SIG-M5 treated with dmso at 0.1 percent for 504 hours (cell line): ENCODE results near the gene RNU6-9.

Experiments
- DNase-seq: peaks from one replicate; lab custom pipeline; 2025; ENCODE audit not compliant: unreplicated experiment; lab: John Stamatoyannopoulos, UW

The RNU6-9 gene

DNA sequence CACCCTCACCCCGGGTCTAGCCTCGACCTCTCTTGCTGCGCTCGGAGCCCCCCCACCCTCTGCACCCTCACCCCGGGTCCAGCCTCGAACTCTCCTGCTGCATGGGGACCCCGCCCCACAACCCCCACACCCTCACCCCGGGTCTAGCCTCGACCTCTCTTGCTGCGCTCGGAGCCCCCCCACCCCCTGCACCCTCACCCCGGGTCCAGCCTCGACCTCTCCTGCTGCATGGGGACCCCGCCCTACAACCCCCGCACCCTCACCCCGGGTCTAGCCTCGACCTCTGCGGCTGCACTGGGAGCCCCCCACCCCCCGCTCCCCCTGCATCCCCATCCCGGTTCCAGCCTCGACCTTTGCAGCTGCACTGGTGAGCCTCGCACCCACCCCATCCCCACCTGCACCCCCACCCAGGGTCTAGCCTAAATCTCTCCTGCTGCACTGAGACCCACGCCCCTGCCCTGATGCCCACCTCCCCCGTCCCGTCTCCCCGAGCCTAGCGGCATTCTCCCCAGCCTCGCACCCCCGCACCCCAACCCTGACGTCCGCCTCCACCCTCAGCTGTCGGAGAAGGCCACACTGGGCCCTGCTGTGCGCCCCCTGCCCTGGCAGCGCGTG is 32.0 kb upstream of the RNU6-9 start:
- DNase-seq = no peak

DNA sequence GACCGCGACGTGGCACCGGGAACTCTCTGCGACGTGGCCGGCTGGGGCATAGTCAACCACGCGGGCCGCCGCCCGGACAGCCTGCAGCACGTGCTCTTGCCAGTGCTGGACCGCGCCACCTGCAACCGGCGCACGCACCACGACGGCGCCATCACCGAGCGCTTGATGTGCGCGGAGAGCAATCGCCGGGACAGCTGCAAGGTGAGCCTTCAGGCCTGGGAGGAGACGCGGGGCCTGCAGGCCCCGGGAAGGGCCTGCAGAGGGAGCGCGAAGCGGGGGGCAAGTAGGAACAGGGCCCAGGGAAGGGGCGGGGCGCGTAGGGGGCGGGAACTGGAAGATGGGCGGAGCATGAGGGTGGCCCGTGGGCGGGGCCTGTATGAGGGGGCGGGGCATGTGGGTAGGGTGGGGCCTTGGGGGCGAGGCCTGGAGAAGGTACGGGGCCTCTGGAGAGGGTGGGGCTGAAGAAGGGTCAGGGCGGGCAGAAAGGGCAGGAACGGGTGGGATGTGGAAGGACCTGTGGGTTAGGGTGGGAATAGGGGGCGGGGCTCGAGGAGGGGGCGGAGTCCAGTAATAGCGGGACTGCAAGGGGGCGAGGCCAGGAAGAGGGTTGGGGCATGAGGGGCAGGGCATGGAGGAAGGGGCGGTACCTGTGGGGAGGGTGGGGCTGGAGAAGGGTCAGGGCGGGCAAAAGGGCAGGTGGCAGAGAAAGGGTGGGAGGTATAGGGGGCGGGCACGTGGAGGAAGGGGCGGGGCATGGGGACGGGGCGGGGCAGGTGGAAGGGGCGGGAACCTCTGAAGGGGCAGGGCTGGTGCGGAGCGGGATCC is 31.3 kb upstream of the RNU6-9 start:
- DNase-seq = peak; percentile 69

DNA sequence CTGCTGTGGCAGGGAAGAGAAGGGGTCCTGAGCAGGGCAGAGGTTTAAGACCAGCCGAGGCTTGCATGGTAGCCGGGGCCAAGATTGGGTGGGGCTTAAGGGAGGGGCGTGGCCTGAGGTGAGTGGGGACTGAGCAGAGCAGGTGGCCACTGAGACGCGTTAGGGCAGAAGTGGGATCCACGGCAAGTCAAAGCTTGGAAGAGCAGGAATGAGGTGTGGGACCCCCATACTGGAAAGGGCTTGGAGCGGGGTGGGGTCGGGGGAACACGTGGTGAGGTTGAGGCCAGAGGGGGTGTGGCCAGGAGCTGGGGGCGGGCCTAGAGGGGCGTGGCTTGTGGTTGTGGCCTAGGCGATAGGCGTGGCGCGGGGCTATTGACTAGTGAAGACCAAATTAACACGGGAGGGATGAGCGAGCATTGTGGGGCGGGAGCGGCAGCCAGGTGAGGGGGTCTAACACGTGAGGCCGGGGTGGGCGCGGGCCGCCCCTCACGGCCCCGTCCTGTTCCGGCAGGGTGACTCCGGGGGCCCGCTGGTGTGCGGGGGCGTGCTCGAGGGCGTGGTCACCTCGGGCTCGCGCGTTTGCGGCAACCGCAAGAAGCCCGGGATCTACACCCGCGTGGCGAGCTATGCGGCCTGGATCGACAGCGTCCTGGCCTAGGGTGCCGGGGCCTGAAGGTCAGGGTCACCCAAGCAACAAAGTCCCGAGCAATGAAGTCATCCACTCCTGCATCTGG is 30.5 kb upstream of the RNU6-9 start:
- DNase-seq = no peak

DNA sequence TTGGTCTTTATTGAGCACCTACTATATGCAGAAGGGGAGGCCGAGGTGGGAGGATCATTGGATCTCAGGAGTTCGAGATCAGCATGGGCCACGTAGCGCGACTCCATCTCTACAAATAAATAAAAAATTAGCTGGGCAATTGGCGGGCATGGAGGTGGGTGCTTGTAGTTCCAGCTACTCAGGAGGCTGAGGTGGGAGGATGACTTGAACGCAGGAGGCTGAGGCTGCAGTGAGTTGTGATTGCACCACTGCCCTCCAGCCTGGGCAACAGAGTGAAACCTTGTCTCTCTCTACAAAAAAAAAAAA is 30.0 kb upstream of the RNU6-9 start:
- DNase-seq = no peak

DNA sequence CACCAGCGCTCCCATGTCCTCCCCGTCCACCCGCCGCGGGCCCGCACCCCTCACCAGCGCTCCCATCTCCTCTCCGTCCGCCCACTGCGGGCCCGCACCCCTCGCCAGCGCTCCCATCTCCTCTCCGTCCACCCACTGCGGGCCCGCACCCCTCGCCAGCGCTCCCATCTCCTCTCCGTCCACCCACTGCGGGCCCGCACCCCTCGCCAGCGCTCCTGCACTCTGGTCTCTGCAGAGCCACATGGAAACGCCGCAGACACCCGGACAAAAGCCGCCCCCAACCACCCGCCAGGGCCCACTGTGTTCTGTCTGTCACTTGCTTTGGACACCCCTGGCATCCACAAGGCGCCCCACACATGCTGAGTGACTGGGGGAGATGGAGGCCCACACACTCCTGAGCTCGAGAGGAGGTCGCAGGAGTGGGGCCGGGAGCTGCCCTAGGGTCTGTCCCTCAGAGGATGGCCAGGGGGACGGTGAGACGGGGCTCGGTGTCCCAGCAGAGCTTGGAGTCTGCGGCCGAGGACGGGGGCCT is 26.4 kb upstream of the RNU6-9 start:
- no peak for DNase-seq

DNA sequence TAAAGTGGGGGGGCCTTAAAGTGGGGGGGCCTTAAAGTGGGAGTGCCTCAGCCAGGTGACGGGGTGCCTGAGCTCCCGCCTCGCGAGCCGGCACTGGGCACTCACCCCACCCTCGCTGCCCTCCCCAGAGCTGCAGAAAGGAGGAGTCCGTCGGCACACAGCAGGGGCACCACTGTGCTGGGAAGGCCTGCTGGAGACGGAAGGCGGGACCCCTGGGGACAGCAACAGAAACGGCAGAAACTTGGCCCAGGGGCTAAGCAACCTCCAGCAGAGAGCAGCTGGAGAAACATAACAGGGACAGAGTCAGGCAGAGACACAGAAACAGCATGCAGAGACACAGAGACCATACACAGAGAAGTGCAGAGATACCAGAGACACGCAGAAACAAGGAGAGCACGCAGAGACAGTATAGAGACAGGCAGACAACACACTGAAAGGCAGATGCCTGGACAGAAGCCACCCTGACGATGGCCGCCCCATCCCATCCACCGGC is 25.9 kb upstream of the RNU6-9 start:
- no peak for DNase-seq

DNA sequence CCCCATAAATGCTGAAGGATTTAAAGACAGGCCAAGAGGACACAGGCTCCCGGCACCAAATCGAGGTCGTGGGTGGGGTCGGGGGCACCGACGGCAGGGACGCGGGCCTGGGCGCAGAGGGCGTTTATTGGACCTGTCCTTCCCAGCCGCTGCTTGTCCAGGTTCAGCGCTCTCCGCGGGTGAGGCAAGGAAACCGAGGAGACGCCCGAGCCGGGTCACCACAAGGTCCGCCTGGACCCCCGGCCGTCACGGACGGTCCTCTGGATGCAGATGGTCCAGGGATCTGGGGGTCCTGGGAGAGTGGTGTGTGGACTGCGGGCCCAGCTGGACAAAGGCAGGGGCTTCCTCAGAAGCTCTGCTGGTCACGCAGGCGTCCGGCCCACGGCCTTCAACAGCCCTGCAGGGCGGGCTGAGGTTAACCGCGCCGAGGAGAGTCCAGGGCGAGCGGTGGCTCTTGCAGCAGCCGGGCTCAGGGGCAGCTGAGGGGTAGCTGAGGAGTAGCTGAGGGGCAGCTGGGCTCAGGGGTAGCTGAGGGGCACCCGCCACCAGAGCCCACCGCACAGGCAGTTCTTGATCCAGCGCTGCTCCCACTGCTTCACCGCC is 25.3 kb upstream of the RNU6-9 start:
- no peak for DNase-seq

DNA sequence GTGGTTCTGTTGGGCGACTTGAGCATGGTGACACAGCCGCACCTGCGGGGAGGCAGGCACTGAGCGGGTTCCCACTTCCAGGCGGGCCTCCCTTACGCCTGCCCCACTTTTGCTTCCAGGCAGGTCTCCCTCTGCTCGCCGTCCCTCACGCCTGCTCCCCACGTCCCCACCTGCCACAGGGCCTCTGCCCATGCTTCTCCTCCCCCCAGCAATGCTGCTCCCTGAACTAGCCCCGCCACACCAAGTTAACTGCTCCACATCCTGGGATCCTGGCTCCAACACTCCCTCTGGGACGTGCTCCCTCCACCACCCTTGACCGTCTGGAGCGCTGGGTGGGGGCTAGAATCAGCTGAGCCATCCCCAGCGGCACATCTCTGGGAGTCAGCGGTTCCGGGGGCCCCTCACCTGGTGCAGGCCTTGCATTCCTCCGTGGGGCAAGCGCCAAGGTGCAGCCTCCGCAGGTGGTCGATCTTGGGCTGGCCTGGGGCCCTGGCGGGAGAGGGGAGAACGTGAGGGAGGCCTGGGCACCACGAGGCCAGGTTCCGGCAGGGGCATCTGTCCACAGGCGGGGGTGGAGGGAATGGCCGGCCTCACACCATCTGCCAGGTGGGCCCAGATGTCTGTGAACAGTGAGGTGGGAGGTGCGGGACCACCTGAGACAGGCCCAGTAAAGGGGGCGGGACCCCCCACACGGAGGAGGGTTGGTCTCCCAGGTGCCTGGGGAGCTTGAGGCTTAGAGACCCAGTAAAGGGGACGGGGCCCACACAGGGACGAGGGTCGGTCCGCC is 24.6 kb upstream of the RNU6-9 start:
- no peak for DNase-seq

DNA sequence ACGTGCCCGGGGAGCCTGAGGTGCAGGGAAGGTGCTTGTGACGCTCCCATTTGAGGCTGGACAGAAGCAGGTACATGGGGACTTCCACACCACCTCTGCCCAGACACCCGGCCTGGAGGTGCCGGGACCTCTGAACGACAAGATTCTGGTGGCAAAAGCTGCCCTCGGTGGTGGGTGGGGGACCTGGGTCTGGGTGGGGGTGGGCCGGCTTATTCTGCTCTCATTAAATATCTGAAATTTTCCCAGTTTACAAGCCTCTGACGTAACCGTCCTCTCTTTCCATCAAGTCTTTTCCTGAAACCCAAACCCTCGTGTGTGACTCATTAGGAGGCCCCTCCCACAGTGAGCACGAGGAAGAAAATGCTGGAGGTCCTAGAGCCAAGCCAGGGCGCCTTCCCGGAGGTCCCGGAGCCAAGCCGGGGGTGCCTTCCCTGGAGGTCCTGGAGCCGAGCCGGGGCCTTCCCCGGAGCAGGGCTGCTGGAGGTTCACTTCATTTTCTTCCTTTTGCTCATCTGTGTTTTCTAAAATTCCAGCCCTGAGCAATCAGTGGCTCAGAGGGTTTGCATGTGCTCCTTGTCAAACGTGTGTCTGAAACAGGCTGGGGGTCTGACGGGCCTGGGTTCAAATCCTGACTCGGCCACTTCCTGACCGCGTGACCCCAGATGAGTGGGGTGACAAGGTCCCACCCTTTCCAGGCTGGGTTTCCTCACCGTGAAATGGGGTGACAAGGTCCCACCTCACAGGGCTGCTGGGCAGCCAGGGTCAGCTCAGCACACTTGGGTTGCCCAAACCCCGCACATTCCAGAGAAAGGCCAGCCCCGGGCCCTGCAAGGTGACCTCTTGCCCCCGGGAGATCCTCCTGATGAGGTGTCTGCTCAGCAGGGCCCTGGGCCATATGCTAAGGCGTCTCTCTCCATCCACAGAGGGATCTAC is 23.8 kb upstream of the RNU6-9 start:
- DNase-seq = no peak

DNA sequence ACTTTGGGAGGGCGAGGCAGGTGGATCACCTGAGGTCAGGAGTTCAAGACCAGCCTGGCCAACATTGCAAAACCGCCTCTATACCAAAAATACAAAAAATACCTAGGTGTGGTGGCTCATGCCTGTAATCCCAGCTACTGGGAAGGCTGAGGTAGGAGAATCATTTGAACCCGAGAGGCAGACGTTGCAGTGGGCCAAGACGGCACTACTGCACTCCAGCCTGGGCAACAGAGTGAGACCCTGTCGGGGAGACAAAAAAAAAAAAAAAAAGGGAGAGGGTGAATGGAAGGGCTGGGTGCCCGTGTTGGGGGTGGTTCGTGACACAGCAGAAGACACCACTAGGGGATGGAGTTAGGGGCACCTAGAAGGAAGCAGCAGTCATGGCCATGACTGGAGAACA is 23.0 kb upstream of the RNU6-9 start:
- DNase-seq = no peak

DNA sequence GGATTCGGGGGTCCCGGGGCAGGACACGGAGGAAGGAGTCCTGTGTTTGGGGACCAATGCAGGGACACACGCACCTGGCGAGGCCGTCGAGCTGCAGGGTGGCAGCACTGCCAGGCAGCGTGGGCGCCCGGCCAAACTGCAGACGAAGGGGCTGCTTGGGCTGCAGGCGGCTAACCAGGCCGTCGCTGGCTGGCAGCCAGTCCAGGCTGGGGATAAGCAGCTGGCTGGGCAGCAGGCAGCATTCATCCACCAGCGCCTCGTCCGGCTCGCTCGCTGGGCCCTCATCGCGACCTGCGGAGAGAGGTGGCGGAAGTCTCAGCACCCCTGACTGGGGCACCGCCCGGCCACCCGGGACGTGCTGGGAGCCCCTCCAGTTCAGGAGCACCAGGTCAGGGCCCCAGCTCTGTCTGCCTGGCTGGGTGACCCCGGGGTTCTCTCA is 22.3 kb upstream of the RNU6-9 start:
- no peak for DNase-seq

DNA sequence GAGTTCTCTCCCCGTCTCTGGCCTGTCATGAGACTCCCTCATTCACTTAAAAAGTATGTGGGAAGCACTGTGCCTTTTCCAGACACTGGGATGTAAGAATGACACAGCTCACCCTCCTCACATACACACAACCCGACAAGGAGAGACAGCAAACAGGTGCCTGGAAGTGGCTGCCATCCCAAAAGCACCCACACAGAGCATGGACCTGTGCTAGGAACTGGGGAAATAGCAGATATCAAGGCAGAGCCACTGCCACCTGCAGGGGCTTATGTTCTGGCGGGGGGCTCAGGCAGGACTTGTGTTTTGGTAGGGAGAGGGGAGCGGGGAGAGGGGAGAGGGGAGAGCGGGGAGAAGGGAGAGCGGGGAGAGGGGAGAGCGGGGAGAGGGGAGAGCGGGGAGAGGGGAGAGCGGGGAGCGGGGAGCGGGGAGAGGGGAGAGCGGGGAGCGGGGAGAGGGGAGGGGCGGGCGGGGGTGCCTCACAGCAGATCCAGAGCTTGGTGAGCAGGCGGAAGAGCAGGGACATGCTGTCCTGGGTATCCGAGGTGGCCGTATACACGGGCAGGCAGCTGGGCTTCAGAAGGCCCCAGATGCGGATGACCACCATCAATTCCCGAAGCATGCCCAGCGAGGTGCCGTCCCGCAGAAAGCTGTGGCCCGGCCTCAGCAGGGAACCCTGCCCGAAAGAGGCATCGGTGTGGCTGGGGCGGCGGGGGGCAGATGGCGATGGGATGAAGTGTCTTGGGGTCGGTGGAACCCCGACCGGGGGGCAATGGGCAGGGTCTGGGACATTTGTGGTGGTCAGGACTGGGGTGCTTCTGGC is 21.6 kb upstream of the RNU6-9 start:
- DNase-seq = no peak

DNA sequence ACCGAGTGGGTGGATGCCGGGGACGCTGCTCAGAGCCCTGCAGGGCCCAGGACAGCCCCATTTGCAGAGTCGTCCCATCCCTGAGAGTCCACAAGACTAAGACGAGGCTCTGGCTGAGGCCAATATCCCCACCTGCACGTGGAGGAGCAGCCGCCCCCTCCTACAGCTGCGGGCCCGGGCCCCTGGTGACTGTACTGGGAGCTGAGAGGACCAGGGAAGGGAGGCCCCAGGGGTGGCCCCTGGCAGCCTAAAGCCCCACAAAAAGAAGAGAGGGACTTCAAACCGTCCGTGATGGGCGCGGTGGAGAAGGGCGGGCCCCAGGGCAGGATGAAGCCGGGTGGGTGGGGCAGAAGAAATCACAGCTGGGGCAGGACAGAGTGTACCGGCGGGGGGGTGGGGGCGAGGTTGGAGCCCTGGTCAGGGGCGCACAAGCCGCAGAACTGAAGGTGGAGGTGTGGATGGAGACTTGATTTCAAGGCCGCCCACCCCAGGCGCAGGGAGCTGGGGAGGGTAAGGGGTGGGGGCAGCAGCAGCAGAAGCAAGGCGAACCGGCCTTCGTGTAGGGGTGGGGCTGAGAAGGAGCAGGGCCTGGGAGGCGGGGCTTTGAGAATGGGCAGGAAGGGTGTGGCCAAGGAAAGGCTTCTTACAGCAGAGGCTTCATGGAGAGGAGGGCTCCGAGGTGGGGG is 20.9 kb upstream of the RNU6-9 start:
- peak; percentile 45 for DNase-seq

DNA sequence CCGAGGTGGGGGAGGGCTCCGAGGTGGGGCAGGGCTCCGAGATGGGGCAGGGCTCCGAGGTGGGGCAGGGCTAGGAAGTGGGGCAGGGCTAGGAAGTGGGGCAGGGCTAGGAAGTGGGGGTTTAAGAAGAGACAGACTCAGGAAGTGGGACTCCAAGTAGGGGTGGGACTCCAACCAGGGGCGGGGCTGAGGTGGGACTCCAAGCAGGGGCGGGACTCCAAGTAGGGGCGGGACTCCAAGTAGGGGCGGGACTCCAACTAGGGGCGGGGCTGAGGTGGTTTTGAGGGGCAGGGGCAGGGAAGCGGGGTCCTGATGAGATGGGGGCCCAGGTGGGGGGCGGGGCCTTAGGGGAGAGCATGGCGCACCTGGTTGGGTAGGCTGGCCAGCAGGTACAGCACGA is 20.2 kb upstream of the RNU6-9 start:
- DNase-seq = no peak

DNA sequence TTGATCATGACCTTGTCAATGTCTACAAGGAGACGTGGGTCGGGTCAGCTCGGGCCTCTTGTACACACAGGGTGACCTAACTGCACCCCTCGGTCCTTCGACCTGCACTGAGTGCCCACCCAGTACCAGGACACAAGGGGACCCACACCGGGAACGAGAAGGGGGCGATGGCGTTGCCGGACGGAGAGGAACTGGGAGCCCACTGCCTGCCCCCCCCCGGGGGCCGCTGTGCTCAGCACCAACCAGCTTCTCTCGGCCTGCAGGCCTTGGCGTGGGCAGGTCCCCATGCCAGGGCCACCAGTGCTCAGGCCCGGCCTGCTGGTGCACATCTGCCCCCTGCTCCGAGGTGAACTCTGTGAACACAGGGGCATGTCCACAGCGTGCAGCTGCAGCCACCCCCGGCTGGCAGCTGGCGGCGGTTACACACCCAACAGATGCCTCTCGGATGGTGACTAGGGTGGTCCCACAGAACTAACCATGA is 19.7 kb upstream of the RNU6-9 start:
- DNase-seq = no peak

DNA sequence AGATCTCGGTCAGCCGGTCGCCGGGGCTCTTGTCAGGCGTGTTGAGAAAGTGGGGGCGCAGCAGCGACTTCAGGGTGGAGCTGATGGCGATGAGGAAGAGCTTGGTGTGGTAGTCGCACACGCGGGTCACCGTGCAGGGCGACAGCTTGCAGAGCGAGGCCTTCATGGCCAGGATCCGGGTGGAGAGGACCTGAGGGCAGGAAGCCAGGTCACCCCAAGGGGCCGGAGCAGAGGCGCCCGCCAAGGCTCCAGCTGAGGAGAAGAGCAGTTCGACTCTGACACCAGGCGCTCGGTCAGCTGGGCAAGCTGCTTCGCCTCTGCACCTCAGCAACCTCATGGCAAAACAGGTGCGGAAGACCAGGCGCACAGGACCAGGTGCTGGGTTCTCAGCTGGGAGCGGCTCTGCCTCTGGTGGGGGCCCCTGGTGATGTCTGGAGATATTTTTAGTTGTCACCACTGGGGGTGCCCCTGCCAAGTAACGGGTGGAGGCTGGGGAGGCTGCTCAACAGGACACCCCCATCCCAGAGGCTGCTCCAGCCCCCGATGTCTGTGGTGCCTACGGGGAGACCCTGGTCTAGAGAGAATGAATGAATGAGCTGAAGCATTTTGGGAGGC is 17.9 kb upstream of the RNU6-9 start:
- DNase-seq = no peak

DNA sequence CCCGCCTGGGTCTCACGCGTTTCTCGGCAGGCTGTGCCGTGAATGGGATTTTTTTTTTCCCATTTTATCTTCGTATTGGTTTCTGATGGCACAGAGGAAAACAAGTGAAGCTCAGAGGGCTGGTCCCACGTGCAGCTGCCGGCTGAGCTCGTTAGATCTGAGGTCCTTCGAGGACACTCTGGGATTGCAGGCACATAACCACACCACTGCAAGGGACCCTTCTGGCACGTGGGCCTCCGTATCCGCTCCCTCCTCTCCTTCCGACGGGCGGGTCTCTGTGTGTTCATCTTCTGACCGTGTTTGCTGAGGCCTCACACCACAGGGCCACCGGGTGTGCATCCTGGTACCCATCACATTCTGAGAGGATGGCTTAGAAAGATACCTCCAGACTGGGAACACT is 17.2 kb upstream of the RNU6-9 start:
- DNase-seq = no peak
